K562 (cell line): ENCODE results near the gene LRRC25. TPM values are rescaled to one million over a fixed set of nuclear protein-coding genes. Genes with fewer than 3 reads are reported as not detected.

ENCODE experiments used
- CC2D1A ChIP-seq: fragments of 450-650 bp; IDR thresholded peaks from 2 replicates; pipeline ENCODE4 v1.6.1; 2017; ENCODE audit warnings: mild to moderate bottlenecking
- ERF ChIP-seq: fragments of 450-650 bp; formaldehyde crosslinking; IDR thresholded peaks from 2 replicates; pipeline ENCODE4 v1.4.0; 2020; ENCODE audit warnings: mild to moderate bottlenecking, mixed read lengths
- HMGXB4 ChIP-seq: sonication (generic); formaldehyde crosslinking; IDR thresholded peaks from 2 replicates; pipeline ENCODE4 v1.8.1; 2023; ENCODE audit warnings: mild to moderate bottlenecking, missing genetic modification reagents
- LARP7 ChIP-seq: fragments of 450-650 bp; IDR thresholded peaks from 2 replicates; pipeline ENCODE4 v1.6.1; 2016
- MEF2D ChIP-seq: conservative IDR thresholded peaks from 2 replicates; pipeline ENCODE4 v1.6.1; 2016; ENCODE audit warnings: low read depth, missing genetic modification characterization, missing compliant biosample characterization
- MGA ChIP-seq: fragments of 450-650 bp; IDR thresholded peaks from 2 replicates; pipeline ENCODE4 v1.6.1; 2016; ENCODE audit warnings: mild to moderate bottlenecking, moderate library complexity
- NFYB ChIP-seq: IDR thresholded peaks from 2 replicates; pipeline ENCODE4 v1.6.1; 2011; ENCODE audit warnings: mild to moderate bottlenecking, moderate library complexity; ENCODE audit not compliant: insufficient read length; ENCODE audit errors: extremely low read depth
- PCBP1 ChIP-seq: fragments of 200-400 bp; formaldehyde crosslinking; IDR thresholded peaks from 2 replicates; pipeline ENCODE4 v1.6.1; 2018; ENCODE audit warnings: mild to moderate bottlenecking, low read depth, low read length; ENCODE audit not compliant: poor library complexity, severe bottlenecking
- RCOR1 ChIP-seq, 2 experiments: IDR thresholded peaks; 2 replicates each; pipeline ENCODE4 v1.6.1; 2012; ENCODE audit warnings: low read depth in 2 of 2, low read length in 2 of 2, borderline replicate concordance in 1 of 2, improper control_type of control experiment in 1 of 2
- TCF7L2 ChIP-seq: fragments of 150-350 bp; IDR thresholded peaks from 2 replicates; pipeline ENCODE4 v1.6.1; 2016; ENCODE audit warnings: low read depth, mild to moderate bottlenecking, low read length, moderate library complexity
- ZNF184 ChIP-seq: sonication (generic); formaldehyde crosslinking; IDR thresholded peaks from 2 replicates; pipeline ENCODE4 v1.5.0; 2020; ENCODE audit warnings: missing genetic modification reagents
- ZNF263 ChIP-seq: sonication (generic); formaldehyde crosslinking; IDR thresholded peaks from 2 replicates; pipeline ENCODE4 v1.8.0; 2022; ENCODE audit warnings: mild to moderate bottlenecking, missing genetic modification reagents, borderline replicate concordance
- ZNF740 ChIP-seq, 3 experiments: fragments of 200-800 bp in 1 of 3; sonication (Bioruptor generic) in 1 of 3; sonication (generic) in 1 of 3; formaldehyde crosslinking in 1 of 3; IDR thresholded peaks; 2 replicates each; pipeline versions ENCODE4 v1.6.1 to v1.8.0; 2016 to 2022; ENCODE audit warnings: mild to moderate bottlenecking in 2 of 3, missing compliant biosample characterization in 2 of 3, missing genetic modification characterization in 2 of 3, missing genetic modification reagents in 1 of 3
- polyA plus RNA-seq, 8 experiments: library from polyadenylated mRNA; depleted of rRNA in 4 of 8; stranded (reverse) in 5 of 8; unstranded in 3 of 8; fragments of >200 nt; fragmentation: Nextera tagmentation in 2 of 8; fragmentation: Illumina TruSeq in 1 of 8; extraction: Ambion mirVana in 2 of 8; extraction: Trizol in 1 of 8; gene quantifications; 2 replicates each; pipeline versions ENCODE4 v1.2.1 to v1.2.3, GENCODE V29; 2011 to 2014; ENCODE audit warnings: inconsistent platforms in 1 of 8, missing spikeins in 1 of 8
- total RNA-seq, 7 experiments: library from RNA; depleted of rRNA in 6 of 7; stranded (reverse); fragments of >200 nt in 6 of 7; fragmentation: Illumina TruSeq in 2 of 7; extraction: Trizol in 2 of 7; gene quantifications; 2 replicates each; pipeline versions ENCODE4 v1.2.1 to v1.2.3, GENCODE V29; 2011 to 2021; ENCODE audit warnings: low replicate concordance in 1 of 7

The LRRC25 gene
- total and polyA plus RNA-seq, 9 of the 15 experiments (the other 6 are each of a cell fraction or from before 2014, with no cell fraction given) = 0.07 to 0.36 (median 0.10) TPM; not detected in 3

GRCh38 chr19:18419195-18419698 lies 21.8 kb upstream of the LRRC25 start, which contains the start of gene SSBP4 (continued):
- TF ChIP-seq ERF (CRISPR knock-in tag) = peak; percentile 46; the same call in 1 of the 2 replicates
- no peak; the same call in 1 of the 2 replicates for TF ChIP-seq ZNF263 (CRISPR knock-in tag)
- no peak for TF ChIP-seq NFYB
- no peak for TF ChIP-seq ZNF184 (CRISPR knock-in tag)
- peak; percentile 72 for TF ChIP-seq HMGXB4 (CRISPR knock-in tag)
- TF ChIP-seq TCF7L2 = no peak
- peak; percentile 5 for TF ChIP-seq PCBP1
- TF ChIP-seq CC2D1A = no peak
- TF ChIP-seq MGA = no peak
- TF ChIP-seq ZNF740 (CRISPR knock-in tag; IDR thresholded peaks at IDR 0.05) = peak; percentile 29; the same call in 1 of the 2 replicates
- no peak for TF ChIP-seq ZNF740 (tag; IDR thresholded peaks at IDR 0.05)
- TF ChIP-seq LARP7 = no peak
- TF ChIP-seq RCOR1 (IDR thresholded peaks at IDR 0.05; ENCODE audit: borderline replicate concordance in 1 of 2, low read depth in 2 of 2, low read length in 2 of 2) = peak in 1 of 2 experiments; percentile 9; a peak in 2 of 4 replicates
- no peak for TF ChIP-seq MEF2D (tag)
